EH (cell line): ENCODE results near the gene RAD52.

Experiments used
- DNase-seq: peaks from one replicate; pipeline ENCODE4 v3.0.0-alpha.2; 2015; ENCODE audit warnings: low read depth

RAD52 gene

GRCh38 chr12:868722-869121 lies 80.8 kb downstream of the RAD52 start:
- DNase-seq, result no peak

GRCh38 chr12:867905-868304 lies 81.6 kb downstream of the RAD52 start:
- no peak for DNase-seq

- DNase-seq, result no peak
Observed at GRCh38 chr12:865614-866013, 83.9 kb downstream of the RAD52 start.

GRCh38 chr12:863285-863684 lies 86.2 kb downstream of the RAD52 start:
- DNase-seq, result no peak

GRCh38 chr12:862303-862911 lies 87.1 kb downstream of the RAD52 start:
- DNase-seq, result no peak
